HG03354 (cell line): ENCODE measurements around the gene ARMC10.
"Not testable (repeated sequence)": the region's sequence is repeated elsewhere in the genome, so short reads cannot be mapped to it uniquely, and the experiment has no call there.

Source experiments
- ATAC-seq: cut with Tn5 transposase; IDR thresholded peaks from one replicate; pipeline ENCODE4 v1.9.1; 2021; ENCODE audit warnings: mild to moderate bottlenecking; ENCODE audit not compliant: unreplicated experiment, poor library complexity, severe bottlenecking

Gene ARMC10

GRCh38 chr7:103076764-103077163, 1.8 kb downstream of the ARMC10 start:
- ATAC-seq: no peak

DNA sequence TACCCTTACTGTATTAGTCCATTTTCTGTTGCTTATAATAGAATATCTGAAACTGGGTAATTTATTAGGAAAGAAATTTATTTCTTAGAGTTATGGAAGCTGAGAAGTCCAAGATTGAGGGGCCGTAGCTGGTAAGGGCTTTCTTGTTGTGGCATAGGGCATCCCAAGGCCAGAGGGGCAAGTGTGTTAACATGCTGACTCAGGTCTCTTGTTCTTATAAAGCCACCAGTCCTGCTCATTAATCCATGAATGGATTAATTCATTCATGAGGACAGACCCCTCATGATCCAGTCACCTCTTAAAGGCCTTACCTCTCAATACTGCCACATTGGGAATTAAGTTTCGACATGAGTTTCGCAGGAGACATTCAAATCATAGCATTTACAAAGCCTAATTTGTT, 2.4 kb downstream of the ARMC10 start:
- ATAC-seq: no peak

- not testable (repeated sequence) for ATAC-seq
Observed at GRCh38 chr7:103078226-103078625, 3.3 kb downstream of the ARMC10 start.

DNA sequence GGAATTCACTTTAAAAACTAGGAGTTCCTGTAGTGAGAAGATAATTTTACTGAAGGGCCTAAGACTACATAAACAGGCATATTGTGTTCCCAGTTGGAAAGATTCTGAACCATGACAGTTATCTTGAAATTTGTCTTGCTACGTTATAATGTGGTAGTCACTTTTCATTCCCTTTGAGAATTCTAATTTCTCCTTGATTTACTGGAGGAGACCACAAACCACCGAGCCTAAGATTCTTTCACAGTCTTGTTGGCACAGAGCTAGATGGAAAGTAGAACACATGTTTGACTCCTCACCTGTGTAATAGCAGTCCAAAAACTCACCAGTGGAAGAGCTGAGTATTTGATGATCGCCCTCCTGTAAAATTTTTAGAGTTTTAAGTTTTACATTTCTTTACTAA, 4.9 kb downstream of the ARMC10 start:
- ATAC-seq: no peak

GRCh38 chr7:103080923-103081322, 6.0 kb downstream of the ARMC10 start:
- ATAC-seq: no peak

DNA sequence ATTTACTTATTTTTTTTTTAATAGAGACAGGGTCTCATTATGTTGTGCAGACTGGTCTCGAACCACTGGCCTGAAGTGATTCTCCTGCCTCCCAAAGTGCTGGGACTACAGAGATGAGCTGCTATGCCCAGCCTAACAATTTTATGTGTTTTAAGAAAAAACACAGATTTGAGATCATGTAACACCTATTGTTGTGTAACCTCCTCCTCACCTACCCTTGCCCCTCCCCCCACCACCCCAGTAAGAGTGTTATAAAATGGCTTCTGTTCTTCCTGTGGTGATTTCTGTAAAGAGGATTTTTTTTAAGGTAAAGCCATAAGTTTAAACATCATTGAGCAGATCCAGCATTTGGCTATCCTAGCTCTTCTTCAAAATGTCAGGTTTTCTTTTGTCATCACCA, 7.6 kb downstream of the ARMC10 start:
- no peak for ATAC-seq

- no peak for ATAC-seq
Observed at GRCh38 chr7:103083210-103083609, 8.3 kb downstream of the ARMC10 start.

DNA sequence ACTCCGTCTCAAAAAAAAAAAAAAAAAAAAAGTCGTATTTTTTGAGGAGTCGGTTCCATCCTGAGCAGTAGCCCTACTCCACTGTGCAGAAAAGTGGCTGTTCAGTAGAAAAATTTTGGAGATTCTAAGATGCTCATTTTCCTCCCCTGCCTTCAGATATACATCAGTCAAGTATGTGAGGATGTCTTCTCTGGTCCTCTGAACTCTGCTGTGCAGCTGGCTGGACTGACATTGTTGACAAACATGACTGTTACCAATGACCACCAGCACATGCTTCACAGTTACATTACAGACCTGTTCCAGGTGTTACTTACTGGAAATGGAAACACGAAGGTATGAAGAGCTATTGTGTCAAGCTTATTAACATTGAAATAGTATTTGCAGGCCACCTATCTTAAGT, 17.4 kb downstream of the ARMC10 start:
- ATAC-seq: not testable (repeated sequence)

GRCh38 chr7:103093429-103093828, 18.5 kb downstream of the ARMC10 start:
- ATAC-seq: no peak

DNA sequence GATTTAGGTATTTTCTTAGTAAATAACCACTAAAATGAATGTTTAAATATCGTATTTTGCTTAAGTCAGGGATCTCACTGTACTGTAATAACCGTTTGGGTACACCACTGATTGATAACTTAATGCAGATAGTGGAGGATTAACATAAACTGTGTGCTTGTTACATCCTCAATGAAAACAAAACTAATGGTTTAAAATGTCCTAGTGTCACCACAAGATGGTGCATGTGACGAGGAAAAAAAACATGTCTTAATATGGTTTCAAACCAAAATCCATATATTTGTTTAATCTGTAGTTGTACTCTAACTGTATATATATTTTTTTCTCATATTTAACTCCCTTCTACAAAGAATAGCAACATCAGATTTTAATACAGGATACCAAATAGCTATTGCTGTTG, 19.2 kb downstream of the ARMC10 start:
- ATAC-seq: no peak

DNA sequence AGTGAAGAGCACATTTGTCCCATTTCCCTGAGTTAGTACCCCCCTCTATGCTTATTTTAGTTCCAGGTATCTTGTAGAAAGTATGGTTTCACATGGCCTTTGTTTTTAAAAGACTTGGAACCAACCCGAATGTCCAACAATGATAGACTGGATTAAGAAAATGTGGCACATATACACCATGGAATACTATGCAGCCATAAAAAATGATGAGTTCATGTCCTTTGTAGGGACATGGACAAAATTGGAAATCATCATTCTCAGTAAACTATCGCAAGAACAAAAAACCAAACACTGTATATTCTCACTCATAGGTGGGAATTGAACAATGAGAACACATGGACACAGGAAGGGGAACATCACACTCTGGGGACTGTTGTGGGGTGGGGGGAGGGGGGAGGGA, 20.6 kb downstream of the ARMC10 start:
- ATAC-seq: not testable (repeated sequence)

DNA sequence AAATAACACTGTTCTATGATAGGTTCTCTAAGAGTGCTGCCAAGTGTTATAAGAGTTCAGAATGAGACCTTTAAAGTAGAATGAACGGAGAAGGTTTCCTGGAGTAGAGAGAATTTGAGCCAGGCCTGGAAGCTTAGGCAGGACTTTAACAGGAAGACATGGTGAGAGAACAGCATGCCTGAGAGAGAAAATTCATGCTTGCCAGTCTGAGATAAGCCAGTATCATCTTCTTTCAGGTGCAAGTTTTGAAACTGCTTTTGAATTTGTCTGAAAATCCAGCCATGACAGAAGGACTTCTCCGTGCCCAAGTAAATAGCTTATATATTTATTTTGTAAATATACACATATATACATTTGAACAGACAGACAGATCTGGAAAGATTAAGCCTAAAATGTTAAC, 22.1 kb downstream of the ARMC10 start:
- no peak for ATAC-seq

DNA sequence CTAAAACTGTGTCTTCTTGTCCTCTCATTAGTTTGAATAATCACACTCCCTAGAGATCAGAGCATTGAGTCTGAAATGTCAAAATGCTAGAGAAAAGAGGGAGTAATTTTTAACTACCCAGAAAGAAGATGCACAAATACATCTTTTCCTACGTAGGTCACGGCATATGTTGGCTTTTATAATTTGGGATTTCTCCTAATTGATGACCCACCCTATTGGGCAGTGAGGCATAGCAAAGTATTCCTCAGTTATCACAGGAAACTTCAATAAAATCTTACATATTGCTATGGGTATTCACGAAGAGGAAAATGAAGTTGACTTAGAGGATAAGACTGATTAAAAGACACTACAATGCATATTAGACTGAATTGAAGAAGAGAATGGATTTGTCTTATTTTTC, 25.4 kb downstream of the ARMC10 start:
- ATAC-seq: no peak

DNA sequence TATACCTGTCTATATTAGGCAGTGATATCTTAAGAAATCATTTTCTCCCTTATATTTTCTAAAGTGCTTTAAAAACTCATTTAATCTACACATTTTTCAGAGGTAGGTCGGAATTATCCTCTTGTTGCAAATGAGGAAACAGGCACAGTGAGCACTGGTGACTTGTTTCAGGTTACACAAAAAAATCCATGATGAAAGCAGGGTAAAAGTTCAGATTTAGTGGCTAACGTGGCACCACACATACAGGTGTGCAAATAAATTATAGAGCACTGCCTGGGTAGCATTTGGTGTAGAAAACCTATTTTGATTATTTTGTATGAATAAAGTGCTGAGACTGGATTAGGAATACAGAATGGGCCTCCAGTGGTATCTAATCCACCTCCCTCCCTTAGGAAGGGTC, 26.6 kb downstream of the ARMC10 start:
- ATAC-seq: no peak

DNA sequence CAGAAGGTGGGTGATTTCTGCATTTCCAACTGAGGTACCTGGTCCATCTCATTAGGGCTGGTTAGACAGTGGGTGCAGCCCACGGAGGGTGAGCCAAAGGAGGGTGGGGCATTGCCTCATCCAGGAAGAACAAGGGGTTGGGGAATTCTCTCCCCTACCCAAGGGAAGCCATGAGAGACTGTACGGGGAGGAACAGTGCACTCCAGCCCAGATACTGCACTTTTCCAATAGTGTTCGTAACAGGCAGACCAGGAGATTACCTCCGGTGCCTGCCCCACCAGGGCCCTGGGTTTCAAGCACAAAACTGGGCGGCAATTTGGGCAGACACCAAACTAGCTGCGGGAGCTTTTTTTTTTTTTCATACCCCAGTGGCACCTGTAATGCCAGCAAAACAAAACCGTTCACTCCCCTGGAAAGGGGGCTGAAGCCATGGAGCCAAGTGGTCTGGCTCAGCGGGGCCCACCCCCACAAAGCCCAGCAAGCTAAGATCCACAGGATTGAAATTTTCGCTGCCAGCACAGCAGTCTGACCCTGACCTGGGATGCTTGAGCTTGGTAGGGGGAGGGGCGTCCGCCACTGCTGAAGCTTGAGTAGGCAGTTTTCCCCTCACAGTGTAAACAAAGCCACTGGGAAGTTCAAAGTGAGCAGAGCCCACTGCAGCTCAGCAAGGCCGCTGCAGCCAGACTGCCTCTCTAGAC, 31.2 kb downstream of the ARMC10 start:
- no peak for ATAC-seq

GRCh38 chr7:103106703-103107070, 31.7 kb downstream of the ARMC10 start:
- not testable (repeated sequence) for ATAC-seq

- ATAC-seq: no peak
Observed at GRCh38 chr7:103113164-103113563, 38.2 kb downstream of the ARMC10 start.

- no peak for ATAC-seq
Observed at GRCh38 chr7:103114576-103115008, 39.7 kb downstream of the ARMC10 start.

DNA sequence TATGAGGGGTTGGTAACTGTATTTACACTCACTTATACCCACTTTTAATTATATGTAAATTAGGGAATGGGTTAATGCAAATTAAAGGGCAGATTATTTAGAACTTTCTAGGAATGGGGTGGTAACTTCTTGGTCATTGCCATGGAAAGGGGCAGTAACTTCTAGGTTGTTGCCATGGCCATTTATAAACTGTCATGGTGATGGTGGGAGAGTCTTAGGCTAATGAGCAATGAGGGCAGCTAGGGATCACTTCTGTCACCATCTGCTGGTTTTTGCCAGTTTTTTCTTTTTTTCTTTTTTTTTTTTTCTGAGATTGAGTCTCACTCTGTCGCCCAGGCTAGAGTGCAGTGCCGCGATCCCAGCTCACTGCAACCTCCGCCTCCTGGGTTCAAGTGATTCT, 40.8 kb downstream of the ARMC10 start:
- no peak for ATAC-seq

GRCh38 chr7:103116511-103116910, 41.6 kb downstream of the ARMC10 start:
- ATAC-seq: no peak

DNA sequence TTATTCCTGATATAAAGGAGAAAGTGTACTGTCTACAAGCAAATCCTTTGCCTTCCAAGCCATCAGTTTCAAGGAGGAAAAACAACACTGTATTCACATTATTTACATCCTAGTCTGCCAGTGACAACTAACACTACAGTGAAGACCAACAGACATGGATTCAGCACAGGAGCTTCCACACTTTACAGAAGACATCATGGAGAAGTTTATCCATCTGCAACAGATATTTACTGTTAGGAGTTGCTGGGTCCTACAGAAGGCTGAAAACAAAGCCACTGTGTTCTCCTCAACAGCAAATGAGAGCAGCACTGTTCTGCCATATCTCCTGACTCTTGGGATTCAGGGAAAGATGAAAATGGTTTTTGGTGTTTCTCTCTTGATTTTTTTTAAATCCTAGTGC, 42.1 kb downstream of the ARMC10 start:
- ATAC-seq: no peak

- no peak for ATAC-seq
Observed at GRCh38 chr7:103117465-103117864, 42.5 kb downstream of the ARMC10 start.
